Fibroblast of pulmonary artery (primary cell): ENCODE results near the gene PRKCQ.

Experiments used
- DNase-seq: peaks from one replicate; pipeline ENCODE4 v3.0.0-alpha.2; 2010; ENCODE audit warnings: low read depth
- H3K4me3 ChIP-seq: replicated peaks from 2 replicates; pipeline ENCODE4 v1.5.1; 2011; ENCODE audit warnings: low read depth, mild to moderate bottlenecking, control low read depth, low read length, moderate library complexity
- TF ChIP-seq, protein P1 (sequence below): IDR thresholded peaks from 2 replicates; pipeline ENCODE4 v1.5.1; 2011; ENCODE audit warnings: mild to moderate bottlenecking, control low read depth, low read length, inconsistent platforms; ENCODE audit errors: missing control alignments

Gene PRKCQ

DNA sequence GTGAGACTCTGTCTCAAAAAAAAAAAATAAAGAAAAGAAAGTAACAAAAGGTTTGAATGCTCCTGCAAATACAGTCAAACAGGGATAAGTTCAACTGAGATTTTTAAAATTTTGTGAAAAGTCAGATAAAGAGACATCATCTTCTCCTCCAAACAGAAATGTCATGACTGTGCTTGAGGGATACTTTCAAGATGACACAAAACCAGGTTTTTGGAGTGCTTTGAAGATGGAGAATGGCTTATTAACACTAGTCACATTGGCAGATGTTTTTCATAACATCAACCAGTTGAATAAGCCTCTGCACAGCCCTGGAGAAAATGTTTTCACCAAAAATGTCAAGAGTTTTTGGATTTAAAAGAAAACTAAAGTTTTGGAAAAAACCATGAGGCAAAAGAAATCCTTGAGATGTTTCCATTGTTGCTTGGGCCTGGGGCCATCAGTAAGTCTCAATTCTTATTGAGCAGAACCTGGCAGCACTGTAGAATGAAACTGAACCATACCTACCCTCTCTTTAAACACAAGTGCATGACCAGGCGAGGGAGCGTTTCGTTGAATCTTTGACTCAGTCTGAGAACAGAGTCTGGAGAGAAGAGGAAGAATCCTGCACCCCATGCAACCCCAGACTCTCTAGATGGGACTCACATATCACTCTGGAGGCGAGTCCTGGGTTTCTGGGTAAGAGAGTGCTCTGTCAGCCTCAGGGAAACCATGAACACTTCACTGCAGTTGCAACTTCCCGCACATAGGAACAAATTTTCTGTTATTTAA, 37.4 kb upstream of the PRKCQ start:
- no peak for DNase-seq
- TF ChIP-seq, protein P1, sequence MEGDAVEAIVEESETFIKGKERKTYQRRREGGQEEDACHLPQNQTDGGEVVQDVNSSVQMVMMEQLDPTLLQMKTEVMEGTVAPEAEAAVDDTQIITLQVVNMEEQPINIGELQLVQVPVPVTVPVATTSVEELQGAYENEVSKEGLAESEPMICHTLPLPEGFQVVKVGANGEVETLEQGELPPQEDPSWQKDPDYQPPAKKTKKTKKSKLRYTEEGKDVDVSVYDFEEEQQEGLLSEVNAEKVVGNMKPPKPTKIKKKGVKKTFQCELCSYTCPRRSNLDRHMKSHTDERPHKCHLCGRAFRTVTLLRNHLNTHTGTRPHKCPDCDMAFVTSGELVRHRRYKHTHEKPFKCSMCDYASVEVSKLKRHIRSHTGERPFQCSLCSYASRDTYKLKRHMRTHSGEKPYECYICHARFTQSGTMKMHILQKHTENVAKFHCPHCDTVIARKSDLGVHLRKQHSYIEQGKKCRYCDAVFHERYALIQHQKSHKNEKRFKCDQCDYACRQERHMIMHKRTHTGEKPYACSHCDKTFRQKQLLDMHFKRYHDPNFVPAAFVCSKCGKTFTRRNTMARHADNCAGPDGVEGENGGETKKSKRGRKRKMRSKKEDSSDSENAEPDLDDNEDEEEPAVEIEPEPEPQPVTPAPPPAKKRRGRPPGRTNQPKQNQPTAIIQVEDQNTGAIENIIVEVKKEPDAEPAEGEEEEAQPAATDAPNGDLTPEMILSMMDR, result no peak
- H3K4me3 ChIP-seq, result no peak overlapping the region

DNA sequence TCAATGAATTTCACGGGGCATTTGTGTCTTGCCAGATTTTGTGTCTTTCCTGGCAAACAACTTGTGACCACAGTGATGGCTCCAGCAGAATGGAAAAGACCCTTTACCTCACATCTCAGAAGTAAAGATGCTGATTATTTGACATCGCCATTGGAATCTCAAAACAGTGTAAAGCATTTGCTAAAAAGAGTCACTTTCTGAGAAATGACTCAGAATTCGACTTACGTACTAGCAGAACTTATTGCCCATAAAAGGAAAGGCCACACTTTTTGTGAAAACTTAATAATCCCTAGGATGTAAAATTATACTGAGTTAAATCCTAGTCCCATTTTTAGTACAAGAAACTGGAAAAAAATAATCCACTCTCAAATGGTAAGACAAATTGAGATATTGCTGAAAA, 35.9 kb upstream of the PRKCQ start:
- DNase-seq, result no peak
- no peak overlapping the region for H3K4me3 ChIP-seq
- TF ChIP-seq, protein P1, result no peak

DNA sequence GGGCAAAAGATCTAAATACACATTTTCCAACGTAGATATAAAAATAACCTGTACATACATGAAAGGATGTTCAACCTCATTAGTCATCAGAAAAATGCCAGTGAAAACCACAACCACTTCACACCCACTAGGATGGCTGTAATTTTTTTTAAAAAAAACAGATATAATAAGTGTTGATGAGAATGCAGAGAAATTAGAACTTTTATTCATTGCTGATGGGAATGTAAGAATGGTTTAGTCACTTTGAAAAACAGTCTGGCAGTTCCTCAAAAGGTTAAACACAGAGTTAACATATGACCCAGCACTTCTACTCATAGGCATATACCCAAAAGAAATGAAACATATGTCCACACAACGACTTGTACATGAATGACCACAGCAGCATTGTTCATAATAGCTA, 32.3 kb upstream of the PRKCQ start:
- no peak for DNase-seq
- TF ChIP-seq, protein P1, result no peak
- no peak overlapping the region for H3K4me3 ChIP-seq

DNA sequence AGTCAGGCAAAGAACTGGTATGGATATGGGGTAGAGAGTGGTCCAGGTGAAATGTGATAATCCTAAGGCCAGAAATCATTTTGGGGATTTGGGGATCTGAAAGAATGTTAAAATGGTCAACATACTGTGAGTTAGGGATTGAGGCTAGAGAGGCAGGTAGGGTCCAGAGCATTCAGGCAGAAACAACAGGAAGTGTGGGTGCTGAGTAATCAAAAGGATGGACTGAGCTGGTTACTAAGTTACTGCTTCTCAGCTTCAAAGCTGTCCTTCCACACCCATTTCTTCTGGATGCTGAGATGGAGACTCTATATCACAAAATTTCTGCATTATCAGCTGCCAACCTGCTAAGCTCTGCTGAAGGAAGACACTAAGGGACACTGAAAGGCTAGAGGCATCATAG, 30.6 kb upstream of the PRKCQ start:
- no peak overlapping the region for H3K4me3 ChIP-seq
- TF ChIP-seq, protein P1, result no peak
- DNase-seq, result no peak

DNA sequence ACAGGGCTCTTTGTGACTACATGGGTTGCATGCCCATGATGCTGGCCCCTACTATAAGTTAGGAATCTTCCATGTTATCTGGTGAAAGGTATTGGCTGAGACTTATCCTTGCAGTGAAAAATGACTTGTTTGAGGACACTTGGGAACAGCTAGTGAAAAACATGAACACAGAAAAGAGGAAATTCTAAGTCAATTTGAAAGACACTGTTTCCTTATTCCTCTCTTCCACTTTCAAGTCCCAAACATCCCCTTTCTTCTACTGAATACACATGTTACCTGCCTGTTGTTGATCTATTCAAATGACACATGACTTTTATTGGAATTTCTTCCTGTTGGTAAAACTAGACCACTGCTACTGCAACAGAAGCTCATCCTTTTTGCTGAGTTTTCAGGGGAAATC, 29.5 kb upstream of the PRKCQ start:
- TF ChIP-seq, protein P1, result no peak
- H3K4me3 ChIP-seq, result no peak overlapping the region
- no peak for DNase-seq

DNA sequence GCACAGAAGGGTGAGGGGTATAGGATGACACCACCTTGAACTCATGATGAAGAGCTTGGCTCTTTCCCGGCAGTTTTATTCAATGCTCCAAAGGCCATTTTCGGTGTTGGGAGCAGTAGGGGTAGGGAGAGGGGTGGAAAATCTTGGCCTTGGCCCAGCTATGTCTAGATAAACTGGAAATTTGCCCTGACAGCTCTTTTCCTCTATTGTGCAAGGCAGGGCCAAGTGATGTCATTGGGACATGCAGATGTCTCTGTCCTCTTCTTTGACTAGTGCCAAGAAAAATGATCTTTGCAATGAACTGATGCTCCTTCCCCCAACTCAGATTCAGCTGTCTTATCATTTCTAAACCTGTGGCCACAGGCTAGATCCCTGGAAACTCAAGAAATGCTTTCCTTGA, 27.7 kb upstream of the PRKCQ start:
- TF ChIP-seq, protein P1, result no peak
- peak; percentile 35 for DNase-seq
- H3K4me3 ChIP-seq, result no peak overlapping the region

DNA sequence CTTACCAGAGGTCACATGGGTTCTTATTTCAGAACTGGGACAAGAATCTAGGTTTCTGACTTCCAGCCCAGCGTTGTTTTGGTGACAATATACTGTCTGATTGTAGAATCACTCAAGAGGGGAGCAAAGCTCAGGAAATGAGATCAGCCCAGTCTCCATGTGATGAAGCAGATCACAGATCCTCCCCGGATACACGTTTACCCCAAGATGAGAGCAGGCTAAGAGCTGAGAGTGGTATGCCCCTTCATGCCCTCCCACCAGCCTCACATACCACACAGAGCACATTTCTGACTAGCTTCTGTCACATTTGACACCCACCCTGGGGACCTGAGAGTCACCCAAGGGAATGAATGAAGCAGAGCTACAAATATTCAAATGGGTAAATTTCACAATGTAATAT, 27.1 kb upstream of the PRKCQ start:
- TF ChIP-seq, protein P1, result no peak
- DNase-seq, result no peak
- H3K4me3 ChIP-seq, result no peak overlapping the region
